ENCODE measurements around the gene ELOB. TPM values are rescaled to one million over a fixed set of nuclear protein-coding genes. Genes with fewer than 3 reads are reported as not detected.
A peak's percentile ranks its signal among the peaks of the same experiment; 100 is the strongest.

Gene ELOB
- polyA plus RNA-seq, 4 donors = 166 to 718 (median 396) TPM

DNA sequence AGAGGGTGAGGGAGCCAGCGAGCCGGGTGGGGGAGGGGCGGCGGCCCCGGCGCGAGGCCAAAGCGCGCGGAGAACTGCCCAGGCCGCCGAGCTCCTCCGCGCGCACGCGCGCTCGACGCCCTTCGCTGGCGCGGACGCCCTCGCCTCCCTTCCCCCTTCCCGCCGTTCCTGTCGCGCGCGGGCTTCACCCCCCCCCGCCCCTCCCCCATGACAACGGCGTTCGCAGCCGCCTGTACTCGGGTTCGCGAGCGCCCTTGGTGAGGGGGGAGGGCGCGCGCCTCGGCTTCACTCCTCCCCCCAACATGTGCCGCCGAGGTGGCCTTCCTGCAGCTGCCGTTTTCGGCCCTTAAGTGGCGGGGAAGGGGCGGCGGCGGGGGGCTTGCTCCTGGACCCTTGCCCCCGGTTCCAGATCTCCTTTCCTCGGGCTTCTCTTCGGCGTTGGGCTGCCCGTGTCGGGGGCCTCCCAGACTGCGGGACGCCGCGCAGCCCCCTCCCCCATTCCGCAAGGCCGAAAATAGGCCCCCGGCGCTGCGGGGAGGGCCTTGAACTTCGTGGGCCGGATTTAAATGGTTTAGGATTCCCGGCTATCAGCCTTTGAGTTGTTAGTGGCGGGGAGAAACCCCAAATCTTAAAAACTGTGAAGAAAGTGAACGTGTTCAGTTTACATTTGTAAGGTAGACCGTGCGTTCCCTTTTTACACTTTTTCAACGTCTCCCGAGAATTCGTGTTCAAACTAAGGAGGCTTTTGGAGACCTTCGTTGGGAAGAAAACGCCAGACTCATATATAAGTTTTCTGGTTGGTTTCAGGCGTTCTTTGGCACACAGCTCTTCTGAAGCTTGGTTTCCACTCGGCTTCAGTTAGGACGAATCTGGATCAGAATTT lies 24.0 kb downstream of the ELOB start:
- Histone ChIP-seq H3K4me1 (ENCODE audit: control insufficient read depth in 3 of 3, insufficient read depth in 2 of 3, low read depth in 1 of 3, low read length in 2 of 3) (peaks cover 5 to 21% (median 18%) of the 10 kb centered on the region in 3 donors), H3K27ac (ENCODE audit: low read depth in 1 of 3, low read length in 2 of 3) (peak overlapping the region; percentile 94 to 99 (median 99)), H3K36me3 (ENCODE audit: control insufficient read depth in 3 of 3, insufficient read depth in 2 of 3, low read depth in 1 of 3, low read length in 3 of 3) (peaks cover 0 to 29% (median 12%) of the 10 kb centered on the region in 3 donors), H3K9me3 (ENCODE audit: control insufficient read depth in 2 of 2, insufficient read depth in 1 of 2, low read depth in 1 of 2, low read length in 1 of 2) (peaks cover 0 to 10% of the 10 kb centered on the region in 2 donors), H3K27me3 (ENCODE audit: control insufficient read depth in 3 of 3, insufficient read depth in 3 of 3, low read length in 3 of 3) (no peaks in the 10 kb centered on the region), H3K4me3 (ENCODE audit: low read depth in 1 of 3, low read length in 3 of 3) (peak overlapping the region; percentile 93 to 97 (median 95))
- FAIRE-seq (no peak), DNase-seq (peak in 1 of 2 donors; percentile 79)
- WGBS, 3 donors = 0 to 1% (median 0%) methylated on average over 48 to 82 of the region's 82 CpGs

DNA sequence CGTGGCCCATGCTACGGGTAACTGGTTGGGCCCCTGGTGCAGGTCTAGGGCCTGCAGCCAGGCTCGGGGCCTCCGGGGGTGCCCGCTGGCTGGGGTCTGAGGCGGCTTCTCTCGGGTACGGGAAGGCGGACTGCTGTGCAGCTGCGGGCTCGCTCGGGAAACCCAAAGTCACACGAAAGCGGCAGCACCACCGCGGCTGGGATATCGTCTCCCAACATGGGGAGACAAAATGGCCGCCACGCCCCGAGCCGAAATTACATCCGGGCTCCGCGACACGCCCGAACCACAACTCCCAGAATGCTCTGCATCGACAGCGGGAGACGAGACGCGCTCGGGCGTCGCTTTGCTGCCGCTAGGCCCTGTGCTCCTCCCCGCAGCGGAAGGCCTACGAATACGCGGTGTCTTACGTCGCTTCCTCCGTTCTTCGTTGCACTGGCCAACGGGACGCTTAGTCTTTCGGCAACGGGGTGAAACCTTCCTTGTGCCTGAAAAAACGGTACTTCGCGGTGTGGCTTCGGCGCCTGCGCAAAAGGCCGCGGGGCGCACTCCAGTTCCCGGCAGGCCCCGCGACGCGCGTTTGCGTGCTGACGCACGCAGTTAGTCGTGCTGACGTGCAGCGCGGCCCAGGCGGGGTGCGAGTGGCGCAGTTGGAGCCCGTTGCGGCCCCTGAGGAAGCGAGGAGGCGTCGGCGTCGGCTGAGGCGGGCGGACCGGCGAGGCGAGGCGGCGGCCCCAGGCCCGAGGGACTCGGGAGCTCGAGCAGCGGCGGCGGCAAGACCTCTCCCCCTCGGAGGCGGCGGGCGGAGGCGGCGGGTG lies 24.8 kb downstream of the ELOB start, which contains the start of gene SRRM2:
Gene SRRM2 (plus strand): TSS at position 604 of the 815 bp plus-strand sequence. CDS start 3,727 bp downstream, outside the sequence.
- 1 to 3% (median 3%) methylated on average over 87 to 99 of the region's 99 CpGs for WGBS, 3 donors
- Histone ChIP-seq H3K9me3 (ENCODE audit: control insufficient read depth in 2 of 2, insufficient read depth in 1 of 2, low read depth in 1 of 2, low read length in 1 of 2) (peaks cover 0 to 10% of the 10 kb centered on the region in 2 donors), H3K27ac (ENCODE audit: low read depth in 1 of 3, low read length in 2 of 3) (peak within 1 kb of the TSS; percentile 94 to 99 (median 99)), H3K4me3 (ENCODE audit: low read depth in 1 of 3, low read length in 3 of 3) (peak within 1 kb of the TSS; percentile 93 to 97 (median 95)), H3K4me1 (ENCODE audit: control insufficient read depth in 3 of 3, insufficient read depth in 2 of 3, low read depth in 1 of 3, low read length in 2 of 3) (peaks cover 5 to 21% (median 18%) of the 10 kb centered on the region in 3 donors), H3K27me3 (ENCODE audit: control insufficient read depth in 3 of 3, insufficient read depth in 3 of 3, low read length in 3 of 3) (no peaks in the 10 kb centered on the region), H3K36me3 (ENCODE audit: control insufficient read depth in 3 of 3, insufficient read depth in 2 of 3, low read depth in 1 of 3, low read length in 3 of 3) (peaks cover 0 to 20% (median 7%) of the 10 kb centered on the region in 3 donors)
- FAIRE-seq (no peak), DNase-seq (peak; percentile 95 to 100)

DNA sequence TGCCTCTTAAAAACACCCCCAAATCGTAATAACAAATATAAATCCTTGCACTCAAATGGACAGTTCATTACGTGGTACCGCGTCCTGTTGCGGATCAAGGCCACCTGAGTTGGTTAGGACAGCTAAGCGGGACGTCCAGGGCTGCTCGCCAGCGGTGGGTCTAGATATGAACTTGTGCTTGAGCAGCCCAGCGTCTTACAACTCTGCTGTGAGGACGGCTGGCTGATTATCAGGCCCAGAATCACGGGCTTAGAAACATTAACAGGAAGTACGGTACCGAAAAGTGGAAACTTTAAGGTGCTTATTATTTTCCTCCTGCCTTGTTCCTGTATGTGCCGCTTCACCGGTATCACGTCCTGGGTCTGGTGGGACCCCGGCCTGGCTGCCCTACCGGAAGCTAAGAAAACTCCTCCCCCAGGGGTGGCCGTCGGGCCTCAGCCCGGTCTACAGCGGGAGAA lies 25.5 kb downstream of the ELOB start:
- Histone ChIP-seq H3K4me3 (ENCODE audit: low read depth in 1 of 3, low read length in 3 of 3) (peak overlapping the region; percentile 17 to 97 (median 95)), H3K27ac (ENCODE audit: low read depth in 1 of 3, low read length in 2 of 3) (peak overlapping the region; percentile 94 to 99 (median 99)), H3K9me3 (ENCODE audit: control insufficient read depth in 2 of 2, insufficient read depth in 1 of 2, low read depth in 1 of 2, low read length in 1 of 2) (peaks cover 0 to 10% of the 10 kb centered on the region in 2 donors), H3K4me1 (ENCODE audit: control insufficient read depth in 3 of 3, insufficient read depth in 2 of 3, low read depth in 1 of 3, low read length in 2 of 3) (peaks cover 5 to 21% (median 18%) of the 10 kb centered on the region in 3 donors), H3K27me3 (ENCODE audit: control insufficient read depth in 3 of 3, insufficient read depth in 3 of 3, low read length in 3 of 3) (no peaks in the 10 kb centered on the region), H3K36me3 (ENCODE audit: control insufficient read depth in 3 of 3, insufficient read depth in 2 of 3, low read depth in 1 of 3, low read length in 3 of 3) (peaks cover 0 to 18% (median 3%) of the 10 kb centered on the region in 3 donors)
- DNase-seq (no peak), FAIRE-seq (no peak)
- 57 to 78% (median 70%) methylated on average over 23 of the region's 23 CpGs for WGBS, 3 donors

DNA sequence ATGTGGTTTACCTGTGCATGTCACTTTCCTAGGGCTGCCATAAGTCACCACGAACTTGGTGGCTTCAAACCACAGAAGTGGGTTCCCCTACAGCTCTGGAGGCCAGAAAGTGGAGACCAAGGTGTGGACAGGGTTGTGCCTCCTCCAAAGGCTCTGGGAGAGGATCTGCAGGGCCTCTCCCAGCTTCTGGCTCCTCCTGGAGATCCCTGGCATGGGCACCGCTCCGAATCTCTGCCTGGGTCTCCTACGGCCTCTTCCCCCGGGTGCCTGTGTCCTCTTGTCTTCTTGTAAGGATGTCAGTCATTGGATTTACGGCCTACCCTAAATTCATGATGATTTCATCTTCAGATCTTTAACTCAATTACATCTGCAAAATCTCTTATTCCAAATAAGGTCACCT lies 27.1 kb downstream of the ELOB start:
- no peak overlapping the region for H3K27ac ChIP-seq (ENCODE audit: low read depth in 1 of 3, low read length in 2 of 3)
- peaks cover 0 to 11% (median 4%) of the 10 kb centered on the region in 3 donors for H3K4me1 ChIP-seq (ENCODE audit: control insufficient read depth in 3 of 3, insufficient read depth in 2 of 3, low read depth in 1 of 3, low read length in 2 of 3)
- peaks cover 0 to 13% (median 0%) of the 10 kb centered on the region in 3 donors for H3K36me3 ChIP-seq (ENCODE audit: control insufficient read depth in 3 of 3, insufficient read depth in 2 of 3, low read depth in 1 of 3, low read length in 3 of 3)
- DNase-seq (no peak), FAIRE-seq (no peak)
- no peak overlapping the region for H3K4me3 ChIP-seq (ENCODE audit: low read depth in 1 of 3, low read length in 3 of 3)
- H3K9me3 ChIP-seq (ENCODE audit: control insufficient read depth in 2 of 2, insufficient read depth in 1 of 2, low read depth in 1 of 2, low read length in 1 of 2) = peaks cover 0 to 10% of the 10 kb centered on the region in 2 donors
- H3K27me3 ChIP-seq (ENCODE audit: control insufficient read depth in 3 of 3, insufficient read depth in 3 of 3, low read length in 3 of 3) = peaks cover 0 to 2% (median 0%) of the 10 kb centered on the region in 3 donors
- 95 to 96% (median 95%) methylated on average over 6 of the region's 6 CpGs for WGBS, 3 donors

DNA sequence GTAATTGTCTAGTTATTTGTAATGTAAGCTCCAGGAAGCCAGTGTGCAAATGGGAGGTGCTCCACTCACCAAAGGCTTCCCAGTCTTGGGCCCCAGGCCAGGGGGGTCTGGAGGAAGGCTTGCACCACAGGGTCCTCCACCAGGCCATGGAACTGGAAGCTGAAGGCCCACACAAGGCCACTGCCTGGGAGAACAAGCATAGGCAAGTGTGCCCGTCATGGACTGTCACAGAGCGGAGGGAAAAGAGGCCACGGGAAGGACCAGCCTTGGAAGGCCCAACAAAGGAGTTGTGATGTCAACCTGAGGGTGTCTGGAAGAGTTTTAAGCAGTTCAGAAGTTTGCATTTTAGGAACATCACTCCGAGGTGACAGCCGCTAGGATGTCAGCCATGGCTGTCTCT lies 27.6 kb downstream of the ELOB start:
- FAIRE-seq = no peak

DNA sequence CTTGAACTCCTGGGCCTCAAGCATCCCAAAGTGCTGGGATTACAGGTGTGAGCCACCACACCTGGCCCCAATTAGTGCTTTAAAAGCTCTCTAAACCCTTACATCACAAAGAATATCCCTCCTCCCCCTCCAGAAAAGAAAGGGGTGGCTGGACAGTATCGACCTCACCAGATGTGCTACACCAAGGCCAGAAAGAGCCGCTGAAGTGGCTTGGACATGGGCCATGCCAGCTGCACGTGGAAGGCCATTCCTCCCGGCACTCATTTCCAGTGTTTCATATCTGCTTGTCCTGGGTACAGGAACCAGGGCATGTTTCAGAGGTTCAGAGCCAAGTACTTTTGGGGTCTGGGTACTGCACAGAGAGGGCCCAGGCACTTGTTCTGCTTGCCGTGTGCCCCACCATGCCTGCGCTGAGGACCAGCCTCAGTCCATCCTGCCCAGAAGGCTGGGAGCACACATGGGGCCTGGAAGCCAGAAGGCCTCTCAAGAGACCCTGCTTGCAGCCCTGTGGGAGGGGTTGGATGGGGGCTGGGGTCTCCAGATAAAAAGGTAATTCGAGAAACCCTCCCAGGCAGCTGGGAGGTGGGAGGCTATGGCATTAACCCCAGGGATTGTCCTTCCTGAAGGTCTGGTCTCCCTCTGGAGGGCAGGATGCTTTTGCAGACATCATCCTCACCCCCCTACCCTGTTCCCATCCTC lies 28.2 kb downstream of the ELOB start:
- 87 to 91% (median 87%) methylated on average over 7 of the region's 7 CpGs for WGBS, 3 donors
- no peak for FAIRE-seq

More for the DNA sequence above, 27.6 kb downstream of the ELOB start:
- H3K36me3 ChIP-seq (ENCODE audit: control insufficient read depth in 3 of 3, insufficient read depth in 2 of 3, low read depth in 1 of 3, low read length in 3 of 3) = peaks cover 0 to 13% (median 0%) of the 10 kb centered on the region in 3 donors
- peaks cover 0 to 8% (median 1%) of the 10 kb centered on the region in 3 donors for H3K4me1 ChIP-seq (ENCODE audit: control insufficient read depth in 3 of 3, insufficient read depth in 2 of 3, low read depth in 1 of 3, low read length in 2 of 3)
- no peak overlapping the region for H3K27ac ChIP-seq (ENCODE audit: low read depth in 1 of 3, low read length in 2 of 3)
- H3K27me3 ChIP-seq (ENCODE audit: control insufficient read depth in 3 of 3, insufficient read depth in 3 of 3, low read length in 3 of 3) = peaks cover 0 to 3% (median 0%) of the 10 kb centered on the region in 3 donors
- WGBS, 3 donors = 96 to 100% (median 99%) methylated on average over 5 of the region's 5 CpGs
- no peak overlapping the region for H3K4me3 ChIP-seq (ENCODE audit: low read depth in 1 of 3, low read length in 3 of 3)
- no peak for DNase-seq
- H3K9me3 ChIP-seq (ENCODE audit: control insufficient read depth in 2 of 2, insufficient read depth in 1 of 2, low read depth in 1 of 2, low read length in 1 of 2) = peaks cover 0 to 10% of the 10 kb centered on the region in 2 donors

DNA sequence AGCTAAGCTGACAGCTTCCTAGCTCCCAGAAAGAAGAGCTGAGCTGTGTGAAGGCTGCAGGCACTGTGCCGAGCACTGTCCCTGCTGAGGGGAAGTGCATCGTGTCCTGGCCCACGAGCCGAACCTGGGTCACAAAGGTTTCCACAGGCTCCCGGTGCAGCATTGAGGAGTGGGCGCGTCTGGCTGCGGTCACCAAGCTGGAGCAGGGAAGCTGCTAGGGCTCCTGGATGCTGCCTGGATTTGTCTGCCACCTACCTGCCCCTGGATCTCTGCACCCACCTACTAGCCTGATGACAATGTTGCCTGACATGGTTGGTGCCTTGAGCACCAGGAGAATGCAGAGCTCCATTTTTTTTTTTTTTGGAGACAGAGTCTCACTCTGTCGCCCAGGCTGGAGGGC lies 31.1 kb downstream of the ELOB start:
- no peak overlapping the region for H3K4me3 ChIP-seq (ENCODE audit: low read depth in 1 of 3, low read length in 3 of 3)
- no peaks in the 10 kb centered on the region for H3K4me1 ChIP-seq (ENCODE audit: control insufficient read depth in 3 of 3, insufficient read depth in 2 of 3, low read depth in 1 of 3, low read length in 2 of 3)
- no peaks in the 10 kb centered on the region for H3K9me3 ChIP-seq (ENCODE audit: control insufficient read depth in 2 of 2, insufficient read depth in 1 of 2, low read depth in 1 of 2, low read length in 1 of 2)
- peaks cover 0 to 10% (median 0%) of the 10 kb centered on the region in 3 donors for H3K36me3 ChIP-seq (ENCODE audit: control insufficient read depth in 3 of 3, insufficient read depth in 2 of 3, low read depth in 1 of 3, low read length in 3 of 3)
- FAIRE-seq (no peak), DNase-seq (no peak)
- H3K27ac ChIP-seq (ENCODE audit: low read depth in 1 of 3, low read length in 2 of 3) = no peak overlapping the region
- 87 to 95% (median 91%) methylated on average over 9 of the region's 9 CpGs for WGBS, 3 donors
- H3K27me3 ChIP-seq (ENCODE audit: control insufficient read depth in 3 of 3, insufficient read depth in 3 of 3, low read length in 3 of 3) = peaks cover 0 to 3% (median 0%) of the 10 kb centered on the region in 3 donors

More for the DNA sequence above, 28.2 kb downstream of the ELOB start:
- Histone ChIP-seq H3K27me3 (ENCODE audit: control insufficient read depth in 3 of 3, insufficient read depth in 3 of 3, low read length in 3 of 3) (peaks cover 0 to 3% (median 0%) of the 10 kb centered on the region in 3 donors), H3K4me3 (ENCODE audit: low read depth in 1 of 3, low read length in 3 of 3) (no peak overlapping the region), H3K4me1 (ENCODE audit: control insufficient read depth in 3 of 3, insufficient read depth in 2 of 3, low read depth in 1 of 3, low read length in 2 of 3) (peaks cover 0 to 6% (median 0%) of the 10 kb centered on the region in 3 donors), H3K36me3 (ENCODE audit: control insufficient read depth in 3 of 3, insufficient read depth in 2 of 3, low read depth in 1 of 3, low read length in 3 of 3) (peaks cover 0 to 10% (median 0%) of the 10 kb centered on the region in 3 donors), H3K27ac (ENCODE audit: low read depth in 1 of 3, low read length in 2 of 3) (no peak overlapping the region), H3K9me3 (ENCODE audit: control insufficient read depth in 2 of 2, insufficient read depth in 1 of 2, low read depth in 1 of 2, low read length in 1 of 2) (peaks cover 0 to 10% of the 10 kb centered on the region in 2 donors)
- no peak for DNase-seq

All from small intestine (tissue), 7 donors.